Testis (tissue), 2 donors: ENCODE results near the gene ABHD2.

Experiments
- CTCF ChIP-seq, 3 experiments: fragments of 450-650 bp in 2 of 3; fragments of 200-600 bp in 1 of 3; sonication (generic) in 1 of 3; IDR thresholded peaks; one replicate each; pipeline ENCODE4 v1.5.1; 2016 to 2019; ENCODE audit warnings: antibody characterized with exemption in 3 of 3, mild to moderate bottlenecking in 2 of 3, moderate library complexity in 1 of 3
- POLR2A ChIP-seq: fragments of 450-650 bp; IDR thresholded peaks from one replicate; pipeline ENCODE4 v1.6.1; 2017; ENCODE audit warnings: antibody characterized with exemption, mild to moderate bottlenecking, moderate library complexity

- TF ChIP-seq CTCF (IDR thresholded peaks at IDR 0.05), result no peak
- TF ChIP-seq POLR2A, result no peak
Measured at GRCh38 chr15:89192766-89193165, 104.5 kb downstream of the ABHD2 start.
